Measurements from ENCODE around the gene UEVLD.
A peak's percentile ranks its signal among the peaks of the same experiment; 100 is the strongest.

UEVLD gene

DNA sequence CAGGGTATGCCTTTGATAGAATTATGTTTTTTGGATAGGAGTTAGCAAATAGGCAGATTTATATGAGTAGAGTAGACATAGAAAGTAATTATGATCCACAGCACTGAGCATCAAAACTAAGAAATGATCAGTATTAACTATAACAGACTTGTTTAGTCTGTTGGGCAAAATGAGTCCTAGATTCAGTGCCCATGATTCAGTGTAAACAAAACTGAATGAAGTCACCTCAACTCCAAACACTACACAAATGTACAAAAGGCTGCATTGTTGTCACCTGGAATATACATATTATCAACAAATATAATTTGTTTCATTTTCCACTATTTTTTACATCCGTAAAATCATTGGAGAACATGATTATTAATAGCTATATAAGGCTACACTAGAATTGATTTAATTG, 6.7 kb downstream of the UEVLD start:
- no peak for DNase-seq (ENCODE audit: low read depth)

DNA sequence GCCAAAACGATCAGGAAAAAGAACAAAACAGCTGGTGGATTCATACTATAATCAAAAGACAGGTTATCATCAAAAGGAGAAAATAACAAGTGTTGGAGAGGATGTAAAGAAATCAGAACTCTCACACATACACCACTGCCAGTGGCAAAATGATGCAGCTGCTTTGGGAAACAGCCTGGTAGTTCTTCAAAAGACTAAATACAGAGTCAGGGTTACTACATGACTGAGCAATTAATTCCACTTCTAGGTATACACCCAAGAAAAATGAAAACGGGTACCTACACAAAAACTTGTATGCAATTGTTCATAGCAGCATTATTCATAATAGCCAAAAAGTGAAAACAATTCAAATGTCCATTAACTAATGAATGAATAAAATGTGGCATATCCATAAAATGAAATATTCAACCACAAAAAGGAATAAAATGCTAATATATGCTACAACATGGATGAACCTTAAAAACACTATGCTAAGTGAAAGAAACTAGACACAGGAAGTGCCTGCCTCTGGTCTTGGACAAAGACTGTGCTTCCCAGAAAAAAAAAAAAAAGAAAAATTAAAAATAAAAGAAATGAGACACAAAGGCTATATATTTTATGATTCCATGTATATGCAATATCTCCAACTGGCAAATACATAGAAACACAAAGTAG, 8.3 kb downstream of the UEVLD start:
- no peak for DNase-seq (ENCODE audit: low read depth)

DNA sequence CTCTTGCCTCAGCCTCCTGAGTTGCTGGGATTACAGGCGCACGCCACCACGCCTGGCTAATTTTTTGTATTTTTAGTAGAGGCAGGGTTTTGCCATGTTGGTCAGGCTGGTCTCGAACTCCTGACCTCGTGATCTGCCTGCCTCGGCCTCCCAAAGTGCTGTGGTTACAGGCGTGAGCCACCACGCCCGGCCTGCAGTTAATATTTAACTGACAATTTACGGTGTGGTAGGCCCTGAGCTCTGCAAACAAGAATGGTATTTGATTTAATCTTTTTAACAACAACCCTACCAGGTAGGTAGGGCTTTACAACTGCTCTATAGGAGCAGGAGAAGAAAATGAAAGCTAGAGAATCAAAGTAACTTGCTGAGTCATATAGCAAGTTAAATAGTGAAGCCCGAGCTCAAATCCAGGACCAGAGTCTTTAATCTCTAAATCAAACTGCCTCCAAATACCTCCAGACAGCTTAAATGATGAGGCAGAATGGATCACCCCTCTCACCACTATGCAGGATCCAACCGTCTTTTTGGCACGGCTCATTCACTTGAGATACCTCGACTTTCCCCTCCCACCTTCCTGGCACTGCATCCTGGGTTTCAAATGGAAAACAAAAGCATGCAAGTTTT, 9.4 kb downstream of the UEVLD start:
- DNase-seq (ENCODE audit: low read depth): no peak

DNA sequence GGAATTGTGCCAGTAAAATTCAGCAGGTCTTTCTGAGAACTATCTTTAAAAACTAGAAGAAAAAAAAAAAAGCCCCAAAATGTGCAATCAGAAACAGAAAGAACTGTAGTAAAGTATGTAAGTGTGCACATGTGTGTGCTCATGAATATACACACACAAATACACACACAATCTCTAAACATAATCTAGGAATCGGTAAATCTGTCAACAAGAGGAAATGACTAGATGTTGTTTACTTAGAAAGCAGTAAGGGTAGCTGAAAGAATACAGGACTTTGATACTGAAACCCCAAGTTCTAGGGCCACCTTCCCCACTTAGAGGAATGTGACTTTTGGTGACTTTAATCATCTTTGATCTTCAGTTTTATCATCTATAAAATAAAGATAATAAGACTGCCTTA, 13.2 kb downstream of the UEVLD start:
- DNase-seq (ENCODE audit: low read depth): no peak

DNA sequence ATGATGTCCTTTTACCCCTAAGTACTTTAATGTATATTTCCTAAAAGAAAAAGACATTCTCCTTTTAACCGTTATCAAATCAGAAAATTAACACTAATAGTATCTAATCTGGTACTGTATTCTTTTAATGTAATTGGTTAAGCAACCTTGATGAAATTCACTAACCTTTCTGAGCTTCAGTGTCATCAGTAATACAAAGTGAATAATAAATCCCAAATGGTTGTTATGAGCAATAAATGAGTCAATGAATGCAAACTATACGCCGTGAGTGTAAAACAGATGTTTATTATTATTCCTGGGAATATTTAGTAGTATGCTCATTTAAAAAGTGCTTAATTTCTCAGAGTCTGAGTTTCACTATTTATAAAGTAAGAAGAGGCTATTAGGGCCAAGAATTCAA, 21.5 kb downstream of the UEVLD start:
- DNase-seq (ENCODE audit: low read depth): no peak

DNA sequence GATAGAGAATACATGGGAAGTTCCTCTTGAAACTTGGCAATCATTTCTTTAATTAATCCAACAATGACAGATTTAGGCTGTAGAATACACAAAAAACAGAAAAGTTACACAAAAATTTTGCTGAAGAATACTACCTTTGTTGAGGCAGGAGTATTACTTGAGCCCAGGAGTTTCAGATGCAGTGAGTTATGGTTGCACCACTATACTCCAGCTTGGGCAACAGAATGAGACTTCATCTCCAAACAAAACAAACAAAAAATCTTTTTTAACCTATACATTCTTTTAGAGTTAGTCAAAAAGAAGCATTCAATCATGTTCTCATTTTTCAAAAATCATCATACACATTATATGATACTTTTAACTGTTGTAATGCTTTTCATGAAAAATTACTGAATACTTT, 22.1 kb downstream of the UEVLD start:
- DNase-seq (ENCODE audit: low read depth): no peak

DNA sequence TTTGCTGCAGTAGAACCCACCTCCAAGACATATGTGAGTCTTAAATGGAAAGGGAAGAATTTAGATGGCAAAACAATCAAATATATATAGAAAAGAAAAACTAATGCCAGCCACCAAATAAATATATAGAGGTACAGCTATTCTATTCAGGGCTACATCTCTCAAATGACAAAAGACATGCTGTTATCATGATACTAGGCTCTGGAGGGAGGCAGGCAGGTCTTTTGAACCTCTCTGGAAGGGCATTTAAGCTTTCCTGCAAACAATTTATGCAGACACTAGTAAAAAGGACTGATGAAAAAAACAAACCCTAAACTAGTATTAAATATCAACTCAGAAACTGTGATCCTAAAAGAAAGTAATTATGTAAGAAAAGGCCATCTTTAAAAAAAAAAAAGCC, 24.4 kb downstream of the UEVLD start:
- no peak for DNase-seq (ENCODE audit: low read depth)

DNA sequence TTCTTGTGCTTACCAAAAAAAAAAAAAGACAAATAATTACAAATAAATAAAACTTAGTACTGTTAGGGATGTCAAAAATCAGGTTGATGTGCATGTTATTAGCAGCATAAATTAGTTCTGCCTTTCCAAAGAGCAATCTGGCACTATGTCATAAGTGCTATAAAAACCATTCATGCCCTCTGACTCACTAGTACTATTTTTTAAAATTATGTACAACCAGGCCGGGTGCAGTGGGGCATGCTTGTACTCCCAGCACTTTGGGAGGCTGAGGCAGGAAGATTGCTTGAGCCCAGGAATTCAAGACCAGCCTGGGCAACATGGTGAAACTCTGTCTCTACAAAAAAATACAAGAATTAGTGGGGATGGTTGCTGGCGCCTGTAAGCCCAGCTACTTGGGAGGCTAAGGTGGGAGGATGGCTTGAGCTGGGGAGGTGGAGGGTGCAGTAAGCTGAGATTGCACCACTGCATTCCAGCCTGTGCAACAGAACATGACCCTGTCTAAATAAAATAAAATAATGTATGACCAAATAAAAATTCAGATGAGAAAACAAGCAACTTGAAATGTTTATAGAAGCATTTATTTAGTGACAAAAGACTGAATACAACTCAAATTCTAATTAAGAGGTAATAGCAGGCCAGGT, 25.3 kb downstream of the UEVLD start:
- DNase-seq (ENCODE audit: low read depth): no peak

DNA sequence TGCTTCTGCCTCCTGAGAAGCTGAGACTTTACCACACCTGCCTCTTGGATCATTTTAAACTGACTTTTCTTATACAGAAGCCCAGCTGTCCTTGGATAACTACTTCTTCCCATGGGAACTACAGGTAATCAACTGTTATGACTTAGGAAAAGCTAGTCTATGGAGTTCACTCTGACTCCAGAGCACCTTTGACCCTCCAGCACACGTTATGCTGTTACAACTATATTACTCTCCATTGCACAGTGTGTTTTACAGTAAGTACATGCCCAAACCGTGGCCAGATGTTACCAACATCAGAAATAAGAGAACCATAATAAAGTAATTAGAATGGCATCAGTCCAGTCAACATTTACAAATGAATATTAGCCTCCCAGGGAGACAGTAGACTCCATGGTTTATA, 40.5 kb downstream of the UEVLD start:
- no peak for DNase-seq (ENCODE audit: low read depth)

DNA sequence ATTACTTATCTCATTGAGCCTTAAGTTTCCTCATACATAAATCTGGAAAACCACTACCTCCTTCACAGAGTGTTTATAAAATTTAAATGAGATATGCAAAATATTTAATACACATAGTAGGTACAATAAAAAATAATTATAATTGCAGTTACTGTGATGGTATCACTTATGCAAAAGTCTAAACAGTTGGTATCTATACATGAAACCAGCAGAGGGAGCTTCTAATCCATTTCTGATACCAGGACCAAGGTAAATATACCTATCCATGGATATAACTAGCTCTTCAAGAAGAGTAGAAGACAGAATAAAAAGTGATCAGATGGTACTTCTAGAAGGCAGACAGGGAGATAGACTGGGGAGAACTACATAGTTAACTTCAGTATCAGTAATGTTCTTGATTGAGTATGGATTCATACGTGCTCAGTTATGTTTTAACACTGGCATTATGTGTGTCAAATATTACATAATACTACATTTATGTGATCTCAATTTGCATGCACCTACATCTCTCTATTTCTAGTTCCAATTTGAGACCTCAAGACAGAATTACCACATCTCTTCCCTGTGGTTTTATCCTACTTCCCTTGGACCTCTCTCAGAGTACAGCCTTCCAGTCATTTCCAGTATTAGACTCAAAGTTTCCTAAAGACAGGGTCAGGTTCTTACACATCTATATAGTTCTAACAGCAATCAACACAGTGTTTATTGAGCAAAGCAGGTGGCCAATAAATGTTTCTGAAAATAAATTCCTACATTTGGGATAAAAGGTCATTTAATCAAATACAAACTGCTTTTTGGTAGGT, 48.1 kb downstream of the UEVLD start:
- no peak for DNase-seq (ENCODE audit: low read depth)

DNA sequence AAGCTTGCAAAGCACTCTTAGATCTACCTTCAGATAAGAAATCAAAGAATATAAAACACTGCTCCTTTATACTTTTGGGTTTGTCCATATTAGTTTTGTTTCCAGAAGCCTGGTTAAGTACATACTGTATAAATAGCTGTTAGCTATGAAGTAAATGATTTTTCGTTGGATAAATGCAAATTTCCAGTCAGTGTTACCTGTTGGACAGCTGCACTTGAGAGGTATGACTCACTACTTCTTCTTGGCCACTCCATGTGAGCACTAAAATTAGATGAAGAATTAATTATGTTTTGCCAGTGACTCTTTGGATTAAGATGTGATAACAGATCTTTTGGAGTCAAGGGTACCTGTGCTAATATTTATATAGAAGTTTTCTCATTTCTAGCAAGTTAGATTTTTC, 52.3 kb downstream of the UEVLD start:
- no peak for DNase-seq (ENCODE audit: low read depth)

DNA sequence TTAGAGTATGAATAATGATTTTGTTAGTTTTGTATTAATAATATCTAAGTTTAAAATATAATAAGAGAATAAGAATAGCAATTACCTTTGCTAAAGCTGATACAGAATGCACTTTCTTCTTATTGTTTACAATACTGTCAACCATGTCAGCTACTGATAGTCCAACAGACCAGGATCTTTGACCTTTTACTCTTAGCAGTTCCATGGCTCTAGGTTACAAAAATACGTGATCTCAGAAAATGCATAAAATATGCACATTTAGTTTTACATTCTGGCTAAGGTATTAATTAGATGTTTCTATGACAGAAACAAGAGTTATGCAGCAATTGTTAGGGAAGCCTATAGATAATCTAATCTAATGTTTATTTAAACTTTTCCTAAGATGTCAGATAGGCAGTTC, 54.3 kb downstream of the UEVLD start:
- no peak for DNase-seq (ENCODE audit: low read depth)

DNA sequence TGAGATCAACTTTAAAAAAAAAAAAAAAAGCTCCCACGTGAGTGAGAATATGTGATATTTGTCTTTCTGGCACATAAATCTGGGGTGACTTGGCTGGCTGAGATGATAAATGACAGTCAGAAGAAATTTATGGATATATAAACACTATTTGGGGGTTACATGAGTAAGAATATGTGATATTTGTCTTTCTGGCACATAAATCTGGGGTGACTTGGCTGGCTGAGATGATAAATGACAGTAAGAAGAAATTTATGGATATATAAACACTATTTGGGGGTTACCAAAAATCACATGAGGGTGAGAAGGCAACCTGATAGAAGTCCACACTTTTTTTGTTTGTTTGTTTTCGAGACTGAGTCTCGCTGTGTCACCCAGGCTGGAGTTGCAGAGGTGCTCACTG, 55.2 kb downstream of the UEVLD start:
- DNase-seq (ENCODE audit: low read depth): no peak

DNA sequence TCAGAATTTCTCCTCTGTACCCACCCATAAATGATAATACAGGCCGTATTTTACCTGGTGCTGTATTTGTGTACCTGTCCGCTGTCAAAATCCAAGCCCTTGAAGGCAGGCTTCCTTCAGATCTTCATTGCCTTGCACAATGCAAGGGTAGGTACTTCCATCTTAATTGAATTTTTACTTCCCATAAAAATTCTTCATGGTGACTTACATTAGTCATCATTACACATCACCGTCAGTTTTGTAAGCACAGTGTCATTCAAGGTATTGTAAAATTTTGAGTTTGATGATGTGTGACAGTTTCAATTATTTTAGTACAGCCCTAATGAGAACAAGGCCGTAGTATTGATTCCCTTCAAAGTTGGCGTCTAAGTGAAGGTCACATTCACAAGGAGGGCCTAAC, 61.0 kb downstream of the UEVLD start:
- DNase-seq (ENCODE audit: low read depth): no peak

DNA sequence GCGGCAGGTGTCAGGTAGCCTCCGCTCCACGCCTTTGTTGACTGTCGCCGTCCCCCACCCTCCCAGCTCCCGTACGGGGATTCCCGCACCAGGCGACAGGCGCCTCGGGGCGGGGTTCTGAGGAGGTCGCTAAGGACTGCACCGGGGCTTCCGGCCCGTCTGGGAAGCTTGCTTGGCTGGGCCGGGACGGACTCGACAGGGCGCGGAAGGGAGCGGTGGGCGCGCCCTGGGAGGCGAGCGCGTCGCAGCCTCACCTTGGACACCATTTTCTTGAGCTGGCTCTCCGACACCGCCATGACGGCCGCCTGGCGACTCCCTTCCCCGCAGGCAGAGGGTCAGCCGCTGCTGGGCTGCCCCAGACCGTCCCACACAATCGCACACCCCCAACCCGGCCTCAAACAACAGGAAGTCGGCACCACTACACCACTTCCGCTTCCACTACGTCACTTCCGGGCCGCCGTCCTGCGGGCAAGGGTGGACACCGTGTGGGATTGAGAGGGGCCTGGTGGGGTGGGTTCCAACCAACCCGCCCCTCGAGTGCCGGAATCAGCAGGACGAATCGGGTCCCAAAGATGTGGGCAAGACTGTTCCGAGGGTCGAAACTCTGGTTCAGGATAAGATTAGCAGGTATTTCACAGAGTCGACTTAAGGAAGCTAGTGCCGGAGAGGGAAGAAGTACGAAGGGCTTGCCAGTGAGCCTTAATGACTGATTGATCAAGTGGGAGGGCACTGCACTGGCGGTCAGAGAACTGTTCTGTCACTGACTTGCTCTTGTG, 61.8 kb downstream of the UEVLD start, which contains the start of gene TSG101:
TSS of gene TSG101 (minus strand) at position 422 of the 776 bp plus-strand sequence. CDS start at position 296, 126 bp downstream.
- DNase-seq (ENCODE audit: low read depth): peak; percentile 88

DNA sequence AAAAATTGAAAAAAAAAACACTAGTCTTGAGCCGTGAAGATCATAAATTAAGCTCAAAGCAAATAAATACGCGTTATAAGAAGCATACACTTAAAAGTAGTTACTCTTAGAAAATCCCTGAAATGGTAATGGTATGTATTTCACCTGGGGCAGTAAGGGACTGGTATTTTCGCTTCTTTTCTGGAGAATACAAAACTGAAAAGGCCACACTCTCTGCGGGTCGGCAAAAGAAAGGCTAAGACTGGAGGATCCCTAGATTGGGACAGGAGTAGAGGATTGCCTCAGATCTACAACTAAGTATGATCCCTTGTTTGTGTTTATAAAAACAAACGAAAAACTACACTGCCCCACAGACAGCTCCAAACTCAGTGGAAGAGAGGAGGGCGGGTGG, 62.4 kb downstream of the UEVLD start:
- DNase-seq (ENCODE audit: low read depth): no peak

DNA sequence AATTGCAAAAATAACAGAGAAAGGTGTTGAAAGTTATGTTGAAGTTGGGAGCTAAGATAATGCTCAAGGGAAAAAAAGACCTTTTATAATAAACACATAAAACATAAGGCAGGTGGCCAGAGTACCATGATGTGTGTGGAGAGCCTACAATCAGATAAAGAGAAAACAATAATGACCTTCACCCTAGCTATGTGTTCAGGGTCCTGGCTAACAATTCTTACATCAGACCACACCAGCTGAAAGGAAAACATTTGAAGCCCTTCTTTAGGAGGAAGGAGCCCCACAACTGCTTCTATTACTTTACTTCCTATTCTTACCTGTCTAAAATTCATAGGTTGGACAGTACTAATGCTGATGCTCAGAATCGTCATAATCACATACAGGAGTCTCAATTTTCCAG, 64.3 kb downstream of the UEVLD start:
- DNase-seq (ENCODE audit: low read depth): no peak

DNA sequence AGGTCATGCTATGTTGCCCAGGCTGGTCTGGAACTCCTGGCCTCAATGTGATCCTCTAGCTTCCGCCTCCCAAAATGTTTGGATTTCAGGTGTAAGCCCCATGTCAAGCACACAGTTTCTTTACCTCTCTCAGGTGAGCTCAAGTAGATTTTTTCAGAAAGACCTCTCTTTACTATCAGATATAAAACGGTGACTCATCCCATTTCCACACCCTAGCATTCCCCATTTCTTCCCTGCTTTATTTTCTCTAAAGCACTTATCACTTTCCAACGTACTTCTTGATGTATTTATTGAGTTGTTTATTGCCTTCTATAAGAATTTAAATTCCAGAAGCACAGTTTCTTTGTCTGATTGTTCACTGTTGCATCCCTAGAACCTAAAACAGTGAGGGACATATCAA, 65.5 kb downstream of the UEVLD start:
- DNase-seq (ENCODE audit: low read depth): no peak

DNA sequence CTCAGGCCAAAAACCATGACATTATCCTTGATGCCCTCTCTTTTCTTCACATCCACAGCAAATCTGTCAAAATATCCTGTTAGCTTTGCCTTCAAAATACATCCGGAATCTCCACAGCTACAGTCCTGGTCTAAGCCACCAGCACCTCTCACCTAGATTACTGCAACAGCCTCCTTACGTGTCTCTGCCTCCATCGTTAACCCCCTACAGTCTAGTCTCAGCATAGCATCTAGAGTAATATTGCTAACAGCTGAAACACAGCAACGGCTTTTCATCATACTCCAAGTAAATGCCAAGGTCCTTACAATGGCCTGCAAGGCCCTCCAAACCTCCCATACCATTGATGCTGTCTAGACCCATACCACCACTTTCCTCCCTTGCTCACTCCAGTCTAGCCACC, 66.1 kb downstream of the UEVLD start:
- DNase-seq (ENCODE audit: low read depth): no peak

DNA sequence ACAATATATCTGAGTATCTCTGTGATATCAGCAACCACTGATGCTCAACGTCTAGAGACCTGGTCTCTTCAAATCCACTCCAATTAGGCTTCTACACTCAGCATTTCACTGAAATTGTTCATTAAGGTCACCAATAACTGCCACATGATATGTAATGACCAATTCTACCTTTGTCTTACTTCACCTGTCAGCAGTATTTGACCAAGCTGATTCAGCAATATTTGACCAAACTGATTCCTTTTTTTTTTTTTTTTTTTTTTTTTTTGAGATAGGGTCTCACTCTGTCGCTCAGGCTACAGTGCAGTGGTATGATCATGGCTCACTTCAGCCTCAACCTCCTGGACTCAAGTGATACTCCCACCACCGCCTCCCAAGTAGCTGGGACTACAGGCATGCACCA, 67.4 kb downstream of the UEVLD start:
- DNase-seq (ENCODE audit: low read depth): no peak

DNA sequence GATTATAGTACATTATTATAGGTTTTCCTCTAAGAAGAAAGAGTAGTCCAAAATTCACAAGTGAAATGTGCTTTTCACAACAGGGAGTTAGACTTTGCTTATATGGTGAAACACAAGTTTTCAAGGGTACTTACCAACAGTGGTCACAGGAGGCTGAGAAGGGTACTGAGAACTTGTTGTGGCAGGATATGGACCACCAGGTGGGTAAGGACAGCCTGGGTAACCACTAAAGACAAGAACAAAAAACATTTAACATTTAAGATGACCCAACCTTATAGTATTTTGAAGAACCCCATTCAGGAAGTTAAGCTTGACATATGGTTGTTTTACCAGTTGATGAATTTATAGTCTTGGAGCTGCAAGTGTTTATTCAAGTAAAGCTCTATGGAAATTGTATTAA, 86.2 kb downstream of the UEVLD start:
- no peak for DNase-seq (ENCODE audit: low read depth)

DNA sequence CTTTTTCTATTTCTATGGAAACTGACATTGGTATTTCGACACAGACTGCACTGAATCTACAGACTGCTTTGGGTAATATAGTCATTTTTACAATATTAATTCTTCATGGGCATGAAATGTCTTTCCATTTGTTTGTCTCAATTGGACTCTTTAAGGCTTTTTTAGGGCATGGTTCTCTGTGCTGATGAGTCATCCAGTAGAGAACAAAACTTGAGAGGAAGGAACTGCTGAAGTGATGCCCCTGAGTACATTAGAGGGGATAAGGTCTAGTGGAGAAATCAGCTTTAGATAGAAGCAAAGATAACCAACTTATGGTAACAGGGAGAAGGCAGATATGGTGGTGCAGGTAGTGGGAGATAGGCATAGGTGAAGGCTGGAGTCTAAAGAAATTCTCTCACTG, 86.9 kb downstream of the UEVLD start:
- no peak for DNase-seq (ENCODE audit: low read depth)
